Liver (tissue), 9 donors: ENCODE measurements around the gene PLCB1. TPM values are rescaled to one million over a fixed set of nuclear protein-coding genes. Genes with fewer than 3 reads are reported as not detected.

Experiments used
- DNase-seq: peaks from one replicate; pipeline ENCODE4 v3.0.0-alpha.2; 2017; ENCODE audit warnings: low spot score
- H3K27ac ChIP-seq, 2 donors: one replicate each; pipeline ENCODE4 v1.7.0; 2013; ENCODE audit warnings: inconsistent platforms in 2 of 2, low read length in 2 of 2, control low read depth in 1 of 2, low read depth in 1 of 2, mild to moderate bottlenecking in 1 of 2
- H3K27me3 ChIP-seq, 4 donors: one replicate each; pipeline versions ENCODE4 v1.6.1 to v1.7.0; 2013; ENCODE audit warnings: low read length in 3 of 4, inconsistent platforms in 1 of 4, mild to moderate bottlenecking in 1 of 4, moderate library complexity in 1 of 4; ENCODE audit not compliant: control insufficient read depth in 4 of 4, insufficient read depth in 4 of 4
- H3K36me3 ChIP-seq, 4 donors: one replicate each; pipeline versions ENCODE4 v1.6.1 to v1.7.0; 2013; ENCODE audit warnings: low read length in 3 of 4, mild to moderate bottlenecking in 3 of 4, low read depth in 1 of 4, moderate library complexity in 1 of 4; ENCODE audit not compliant: control insufficient read depth in 4 of 4, insufficient read depth in 3 of 4
- H3K4me1 ChIP-seq, 4 donors: one replicate each; pipeline versions ENCODE4 v1.6.1 to v1.7.0; 2013; ENCODE audit warnings: low read length in 3 of 4, mild to moderate bottlenecking in 3 of 4, moderate library complexity in 1 of 4; ENCODE audit not compliant: control insufficient read depth in 4 of 4, insufficient read depth in 4 of 4
- H3K4me3 ChIP-seq, 3 donors: one replicate each; pipeline versions ENCODE4 v1.6.1 to v1.7.0; 2013; ENCODE audit warnings: low read length in 3 of 3, control low read depth in 1 of 3, low read depth in 1 of 3, mild to moderate bottlenecking in 1 of 3
- H3K9ac ChIP-seq, 2 donors: one replicate each; pipeline ENCODE4 v1.7.0; 2013; ENCODE audit warnings: low read length in 2 of 2, mild to moderate bottlenecking in 2 of 2, moderate library complexity in 2 of 2, control low read depth in 1 of 2, low read depth in 1 of 2
- H3K9me3 ChIP-seq, 4 donors: one replicate each; pipeline versions ENCODE4 v1.6.1 to v1.7.0; 2013; ENCODE audit warnings: low read length in 3 of 4; ENCODE audit not compliant: control insufficient read depth in 4 of 4
- ATF3 ChIP-seq: IDR thresholded peaks from 2 replicates; pipeline ENCODE4 v1.6.1; 2016; ENCODE audit warnings: antibody characterized with exemption
- CTCF ChIP-seq: fragments of 150-350 bp; IDR thresholded peaks from 2 replicates; pipeline ENCODE4 v1.5.1; 2017; ENCODE audit warnings: improper control_type of control experiment, low read depth, low read length; ENCODE audit not compliant: missing input control
- EGR1 ChIP-seq, 2 donors: IDR thresholded peaks; 2 replicates each; pipeline ENCODE4 v1.6.1; 2016 to 2018; ENCODE audit warnings: antibody characterized with exemption in 2 of 2, low read depth in 2 of 2
- FOXA1 ChIP-seq: IDR thresholded peaks from 2 replicates; pipeline ENCODE4 v1.6.1; 2016; ENCODE audit warnings: antibody characterized with exemption
- GABPA ChIP-seq, 2 donors: IDR thresholded peaks in 1 of 2; conservative IDR thresholded peaks in 1 of 2; 2 replicates each; pipeline ENCODE4 v1.6.1; 2016; ENCODE audit warnings: antibody characterized with exemption in 2 of 2, mild to moderate bottlenecking in 1 of 2, moderate library complexity in 1 of 2
- HNF4A ChIP-seq, 2 donors: conservative IDR thresholded peaks; 2 replicates each; pipeline ENCODE4 v1.6.1; 2016; ENCODE audit warnings: antibody characterized with exemption in 2 of 2, mild to moderate bottlenecking in 2 of 2
- HNF4G ChIP-seq: IDR thresholded peaks from 2 replicates; pipeline ENCODE4 v1.6.1; 2016; ENCODE audit warnings: antibody characterized with exemption
- JUND ChIP-seq, 2 donors: IDR thresholded peaks; 2 replicates each; pipeline ENCODE4 v1.6.1; 2016; ENCODE audit warnings: antibody characterized with exemption in 2 of 2
- MAX ChIP-seq: IDR thresholded peaks from 2 replicates; pipeline ENCODE4 v1.6.1; 2016; ENCODE audit warnings: antibody characterized with exemption
- NR2F2 ChIP-seq: IDR thresholded peaks from 2 replicates; pipeline ENCODE4 v1.6.1; 2016; ENCODE audit warnings: antibody characterized with exemption
- RAD21 ChIP-seq, 2 donors: IDR thresholded peaks; 2 replicates each; pipeline ENCODE4 v1.6.1; 2016; ENCODE audit warnings: antibody characterized with exemption in 2 of 2, mild to moderate bottlenecking in 2 of 2
- REST ChIP-seq: IDR thresholded peaks from 2 replicates; pipeline ENCODE4 v1.6.1; 2016; ENCODE audit warnings: antibody characterized with exemption, mild to moderate bottlenecking
- RXRA ChIP-seq, 2 donors: IDR thresholded peaks; 2 replicates each; pipeline ENCODE4 v1.6.1; 2017 to 2018; ENCODE audit warnings: antibody characterized with exemption in 2 of 2, mild to moderate bottlenecking in 1 of 2
- SP1 ChIP-seq: IDR thresholded peaks from 2 replicates; pipeline ENCODE4 v1.6.1; 2018; ENCODE audit warnings: antibody characterized with exemption, mild to moderate bottlenecking
- TAF1 ChIP-seq: conservative IDR thresholded peaks from 2 replicates; pipeline ENCODE4 v1.6.1; 2016; ENCODE audit warnings: antibody characterized with exemption, mild to moderate bottlenecking
- YY1 ChIP-seq: IDR thresholded peaks from 2 replicates; pipeline ENCODE4 v1.6.1; 2016; ENCODE audit warnings: antibody characterized with exemption, mild to moderate bottlenecking
- ZBTB33 ChIP-seq: IDR thresholded peaks from 2 replicates; pipeline ENCODE4 v1.6.1; 2016; ENCODE audit warnings: antibody characterized with exemption
- WGBS: extraction: QIAGEN DNeasy Blood & Tissue Kit; methylation state at CpG from one replicate; pipeline ENCODE4 v1.1.7; 2013; 5-methylcytosine and 5-hydroxymethylcytosine counted together
- polyA plus RNA-seq, 2 donors: library from polyadenylated mRNA; stranded (reverse) in 1 of 2; unstranded in 1 of 2; fragments of 200-250 nt in 1 of 2; fragments of >200 nt in 1 of 2; fragmentation: Nextera tagmentation in 1 of 2; extraction: Ambion mirVana in 1 of 2; gene quantifications; one replicate each; pipeline versions ENCODE4 v1.2.1 to v1.2.3, GENCODE V29; 2013 to 2015
- total RNA-seq, 2 donors: library from RNA; depleted of rRNA; stranded (reverse); fragments of >200 nt; gene quantifications; one replicate each; pipeline ENCODE4 v1.2.3, GENCODE V29; 2014
- donor health status: healthy.
- donor health status: healthy.
- donor health status: healthy.
- donor health status: healthy.
- donor health status: healthy.

The PLCB1 gene
- total and polyA plus RNA-seq, 4 donors = 3.7 to 13.5 (median 5.9) TPM

GRCh38 chr20:8408587-8409307 is 276.7 kb downstream of the PLCB1 start:
- no peaks in the 10 kb centered on the region for H3K9me3 ChIP-seq
- no peak overlapping the region for H3K27ac ChIP-seq
- H3K4me1 ChIP-seq = no peaks in the 10 kb centered on the region
- WGBS = 85% methylated on average over 4 of the region's 4 CpGs
- no peaks in the 10 kb centered on the region for H3K27me3 ChIP-seq
- no peak for TF ChIP-seq YY1
- no peak for TF ChIP-seq FOXA1
- no peak for TF ChIP-seq ZBTB33
- no peak for TF ChIP-seq CTCF
- no peak for TF ChIP-seq REST
- TF ChIP-seq NR2F2 = no peak
- no peak for TF ChIP-seq JUND (IDR thresholded peaks at IDR 0.05)
- no peak for TF ChIP-seq SP1
- TF ChIP-seq RXRA (IDR thresholded peaks at IDR 0.05) = no peak
- TF ChIP-seq MAX = no peak
- TF ChIP-seq EGR1 (IDR thresholded peaks at IDR 0.05; ENCODE audit: low read depth in 2 of 2) = no peak
- TF ChIP-seq HNF4A (conservative IDR thresholded peaks at IDR 0.05) = no peak
- no peak for TF ChIP-seq TAF1
- no peak for TF ChIP-seq RAD21 (IDR thresholded peaks at IDR 0.05)
- no peak for TF ChIP-seq ATF3
- no peak for TF ChIP-seq HNF4G
- H3K4me3 ChIP-seq = no peak overlapping the region
- DNase-seq = no peak
- H3K36me3 ChIP-seq = no peaks in the 10 kb centered on the region
- H3K9ac ChIP-seq = no peak overlapping the region

- H3K27ac ChIP-seq = no peak overlapping the region
- no peak for TF ChIP-seq EGR1 (IDR thresholded peaks at IDR 0.05; ENCODE audit: low read depth in 2 of 2)
- no peak for TF ChIP-seq REST
- no peak for TF ChIP-seq ZBTB33
- no peak for TF ChIP-seq GABPA (IDR thresholded peaks at IDR 0.05 in 1 of 2, conservative IDR thresholded peaks at IDR 0.05 in 1 of 2)
- no peak for TF ChIP-seq HNF4G
- TF ChIP-seq HNF4A (conservative IDR thresholded peaks at IDR 0.05) = no peak
These were observed 281.6 kb downstream of the PLCB1 start for GRCh38 chr20:8413691-8414090.

More at GRCh38 chr20:8413691-8414090, 281.6 kb downstream of the PLCB1 start:
- no peaks in the 10 kb centered on the region for H3K9me3 ChIP-seq
- WGBS = 91% methylated on average over 2 of the region's 2 CpGs
- H3K9ac ChIP-seq = no peak overlapping the region
- no peaks in the 10 kb centered on the region for H3K27me3 ChIP-seq
- H3K36me3 ChIP-seq = no peaks in the 10 kb centered on the region
- DNase-seq = no peak
- peaks cover 0 to 5% (median 0%) of the 10 kb centered on the region in 4 donors for H3K4me1 ChIP-seq
- no peak overlapping the region for H3K4me3 ChIP-seq
